Loucy (cell line): ENCODE data around the gene PMM1.

ENCODE experiments used
- EZH2phosphoT487 ChIP-seq: fragments of 200-600 bp; IDR thresholded peaks from 2 replicates; pipeline ENCODE4 v1.6.1; 2018; ENCODE audit warnings: antibody characterized with exemption, mild to moderate bottlenecking, moderate library complexity, borderline replicate concordance
- TF ChIP-seq, protein P1 (sequence below): fragments of 200-600 bp; sonication (generic); conservative IDR thresholded peaks from 2 replicates; pipeline ENCODE4 v1.5.1; 2014; ENCODE audit warnings: mild to moderate bottlenecking, antibody characterized with exemption, low read length

DNA sequence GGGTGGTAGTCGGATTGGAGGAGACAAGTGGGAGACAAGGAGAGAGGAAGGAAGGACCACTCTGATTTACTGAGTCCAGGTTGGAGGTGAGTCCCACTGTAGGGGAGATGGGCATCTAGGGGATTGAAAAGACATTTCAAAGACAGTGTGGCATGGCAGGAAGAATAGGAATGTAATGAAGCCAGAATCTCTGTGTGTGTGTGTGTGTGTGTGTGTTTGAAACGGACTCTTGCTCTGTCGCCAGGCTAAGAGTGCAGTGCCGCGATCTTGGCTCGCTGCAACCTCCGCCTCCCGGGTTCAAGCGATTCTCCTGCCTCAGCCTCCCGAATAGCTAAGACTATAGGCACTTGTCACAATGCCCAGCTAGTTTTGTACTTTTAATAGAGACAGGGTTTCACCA, 33.1 kb downstream of the PMM1 start:
- TF ChIP-seq, protein P1, sequence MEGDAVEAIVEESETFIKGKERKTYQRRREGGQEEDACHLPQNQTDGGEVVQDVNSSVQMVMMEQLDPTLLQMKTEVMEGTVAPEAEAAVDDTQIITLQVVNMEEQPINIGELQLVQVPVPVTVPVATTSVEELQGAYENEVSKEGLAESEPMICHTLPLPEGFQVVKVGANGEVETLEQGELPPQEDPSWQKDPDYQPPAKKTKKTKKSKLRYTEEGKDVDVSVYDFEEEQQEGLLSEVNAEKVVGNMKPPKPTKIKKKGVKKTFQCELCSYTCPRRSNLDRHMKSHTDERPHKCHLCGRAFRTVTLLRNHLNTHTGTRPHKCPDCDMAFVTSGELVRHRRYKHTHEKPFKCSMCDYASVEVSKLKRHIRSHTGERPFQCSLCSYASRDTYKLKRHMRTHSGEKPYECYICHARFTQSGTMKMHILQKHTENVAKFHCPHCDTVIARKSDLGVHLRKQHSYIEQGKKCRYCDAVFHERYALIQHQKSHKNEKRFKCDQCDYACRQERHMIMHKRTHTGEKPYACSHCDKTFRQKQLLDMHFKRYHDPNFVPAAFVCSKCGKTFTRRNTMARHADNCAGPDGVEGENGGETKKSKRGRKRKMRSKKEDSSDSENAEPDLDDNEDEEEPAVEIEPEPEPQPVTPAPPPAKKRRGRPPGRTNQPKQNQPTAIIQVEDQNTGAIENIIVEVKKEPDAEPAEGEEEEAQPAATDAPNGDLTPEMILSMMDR: no peak
- TF ChIP-seq EZH2phosphoT487: no peak
